Endothelial cell of hepatic sinusoid (primary cell): Measurements from ENCODE around the gene CPED1.
"Not testable (repeated sequence)": the region's sequence is repeated elsewhere in the genome, so short reads cannot be mapped to it uniquely, and the experiment has no call there.

Experiments
- in situ Hi-C: cut with HindIII; loops from 2 replicates; pipeline ENCODE4 v1.10.0; 2017; ENCODE audit warnings: low sequenced_read_pairs

The CPED1 gene

DNA sequence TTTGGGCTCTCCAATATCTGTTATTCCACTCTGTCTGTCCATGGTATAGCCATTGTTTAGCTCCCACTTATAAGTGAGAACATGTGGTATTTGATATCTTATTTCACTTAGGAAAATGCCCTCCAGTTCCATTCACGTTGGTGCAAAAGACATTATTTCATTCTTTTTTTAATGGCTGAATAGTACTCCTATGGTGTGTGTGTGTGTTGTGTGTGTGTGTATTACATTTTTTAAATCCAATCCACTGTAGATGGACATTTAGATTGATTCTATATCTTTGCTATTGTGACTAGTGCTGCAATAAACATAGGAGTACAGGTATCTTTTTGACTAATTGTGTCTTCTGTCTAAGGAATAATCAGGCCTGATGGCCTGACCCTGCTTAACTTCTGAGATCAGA lies 7.4 kb upstream of the CPED1 start:
- in situ Hi-C loops = no loop called here

DNA sequence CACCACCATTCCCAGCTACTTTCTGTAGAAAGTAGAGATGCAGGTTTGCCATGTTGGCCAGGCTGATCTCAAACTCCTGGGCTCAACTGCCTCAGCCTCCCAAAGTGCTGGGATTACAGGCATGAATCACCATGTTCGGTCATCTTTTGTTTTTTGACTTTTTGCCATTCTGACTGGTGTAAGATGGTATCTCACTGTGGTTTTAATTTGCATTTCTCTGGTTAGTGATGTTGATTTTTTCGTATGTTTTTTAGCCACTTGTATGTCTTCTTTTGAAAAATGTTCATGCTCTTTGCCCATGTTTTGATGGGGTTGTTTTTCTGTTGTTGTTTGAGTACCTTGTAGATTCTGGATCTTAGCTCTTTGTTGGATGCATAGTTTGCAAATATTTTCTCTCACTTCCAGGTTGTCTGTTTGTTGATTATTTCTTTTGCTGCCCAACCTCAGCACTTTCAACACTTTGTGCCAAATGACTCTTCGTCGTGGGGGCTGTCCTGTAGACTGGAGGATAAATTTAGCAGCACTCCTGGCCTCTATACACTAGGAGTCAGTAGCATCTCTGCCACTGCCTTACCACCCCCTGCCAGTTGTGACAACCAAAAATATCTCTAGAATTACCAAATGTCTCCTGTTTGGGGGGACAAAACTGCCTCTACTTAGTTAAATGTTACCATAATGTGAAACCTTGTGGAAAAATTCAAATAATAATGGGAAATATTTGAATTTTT lies 6.5 kb upstream of the CPED1 start:
- in situ Hi-C loops = no loop called here

DNA sequence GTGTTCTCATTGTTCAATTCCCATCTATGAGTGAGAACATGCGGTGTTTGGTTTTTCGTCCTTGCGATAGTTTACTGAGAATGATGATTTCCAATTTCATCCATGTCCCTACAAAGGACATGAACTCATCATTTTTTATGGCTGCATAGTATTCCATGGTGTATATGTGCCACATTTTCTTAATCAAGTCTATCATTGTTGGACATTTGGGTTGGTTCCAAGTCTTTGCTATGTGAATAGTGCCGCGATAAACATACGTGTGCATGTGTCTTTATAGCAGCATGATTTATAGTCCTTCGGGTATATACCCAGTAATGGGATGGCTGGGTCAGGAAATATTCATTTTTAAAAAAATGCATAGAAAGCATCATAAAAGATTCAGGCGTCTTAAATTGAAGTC lies 4.9 kb upstream of the CPED1 start:
- in situ Hi-C loops = not testable (repeated sequence)

DNA sequence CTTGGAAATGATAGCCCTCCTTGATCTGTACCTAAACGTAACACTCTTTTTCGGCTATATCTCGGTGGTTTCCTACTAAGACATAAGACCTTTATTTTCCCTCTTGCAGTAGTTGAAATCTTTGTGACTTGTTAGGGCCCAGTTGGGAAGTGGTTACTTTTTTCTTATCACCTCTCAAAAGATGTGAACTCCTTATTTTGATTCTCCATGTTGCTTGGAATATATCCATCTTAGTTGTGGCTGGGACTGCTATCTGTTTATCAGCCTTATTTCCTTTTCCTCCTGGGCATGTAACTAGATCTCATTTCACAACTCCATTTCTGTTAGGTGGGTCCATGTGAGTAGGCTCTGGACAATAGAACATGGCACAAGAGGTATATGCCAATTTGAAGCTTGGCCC lies 4.1 kb upstream of the CPED1 start:
- in situ Hi-C loops = no loop called here

DNA sequence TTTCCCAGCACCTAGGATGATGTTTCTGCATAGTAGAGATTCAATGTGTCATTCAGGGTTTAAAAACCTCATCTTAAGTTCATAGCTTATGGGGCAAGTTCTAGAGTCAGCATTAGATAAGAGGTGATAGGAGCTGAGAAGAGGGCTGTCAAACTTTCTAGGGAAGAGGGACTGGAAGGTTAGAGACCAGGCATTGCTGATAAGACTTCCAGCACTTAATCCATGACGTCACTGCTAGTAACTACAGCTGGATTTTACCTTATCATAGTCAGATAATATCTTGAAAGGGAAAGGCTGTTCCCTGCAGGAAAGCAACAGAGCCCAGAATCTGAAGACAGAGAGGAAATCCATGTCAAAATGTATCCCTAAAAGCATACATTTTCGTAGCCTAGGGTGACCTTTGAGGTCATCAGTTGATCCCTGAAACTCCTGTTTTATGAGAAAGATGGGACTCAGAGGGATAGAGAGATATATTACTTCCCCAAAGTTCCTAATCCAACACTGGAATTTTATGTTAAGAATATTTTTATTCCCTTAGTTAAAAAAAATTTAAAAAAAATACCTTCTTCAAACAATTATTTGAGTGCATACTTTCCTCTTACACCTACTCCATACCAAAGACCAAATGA lies 3.3 kb upstream of the CPED1 start:
- in situ Hi-C loops = no loop called here

DNA sequence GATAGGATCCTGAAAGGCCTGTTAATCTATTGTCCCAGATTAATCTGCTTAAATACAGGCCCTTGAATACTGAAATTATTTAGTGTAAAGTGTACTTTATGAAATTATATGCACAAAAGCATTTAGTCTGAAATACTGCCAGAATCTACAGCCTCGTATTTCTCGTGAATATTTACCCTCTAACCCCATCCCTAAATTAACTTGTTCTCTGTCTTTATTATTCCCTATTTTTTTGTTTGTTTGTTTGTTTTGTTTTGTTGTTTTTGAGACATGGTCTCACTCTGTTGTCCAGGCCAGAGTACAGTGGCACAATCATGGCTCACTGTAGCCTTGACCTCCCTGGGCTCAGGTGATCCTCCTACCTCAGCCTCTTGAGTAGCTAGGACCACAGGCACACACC lies 2.7 kb upstream of the CPED1 start:
- in situ Hi-C loops = no loop called here

DNA sequence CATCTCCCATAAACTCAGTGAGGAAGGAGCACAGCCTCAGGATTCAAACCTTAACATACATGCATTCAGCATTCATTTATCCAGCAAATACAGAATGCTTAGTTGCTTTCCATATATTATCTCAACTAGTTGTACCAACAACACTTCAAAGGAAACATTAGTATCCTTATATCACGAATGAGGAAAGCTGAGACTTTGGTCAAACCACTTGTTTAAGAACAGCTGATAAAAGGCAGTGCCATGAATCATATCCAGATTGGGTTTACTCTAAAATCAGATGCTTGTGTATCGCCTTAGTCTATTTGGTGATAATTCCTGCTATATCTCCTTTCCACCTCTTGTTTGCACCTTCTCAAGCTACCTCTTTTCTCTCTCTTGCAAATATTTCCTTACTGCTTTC lies 1.9 kb upstream of the CPED1 start:
- in situ Hi-C loops = no loop called here

DNA sequence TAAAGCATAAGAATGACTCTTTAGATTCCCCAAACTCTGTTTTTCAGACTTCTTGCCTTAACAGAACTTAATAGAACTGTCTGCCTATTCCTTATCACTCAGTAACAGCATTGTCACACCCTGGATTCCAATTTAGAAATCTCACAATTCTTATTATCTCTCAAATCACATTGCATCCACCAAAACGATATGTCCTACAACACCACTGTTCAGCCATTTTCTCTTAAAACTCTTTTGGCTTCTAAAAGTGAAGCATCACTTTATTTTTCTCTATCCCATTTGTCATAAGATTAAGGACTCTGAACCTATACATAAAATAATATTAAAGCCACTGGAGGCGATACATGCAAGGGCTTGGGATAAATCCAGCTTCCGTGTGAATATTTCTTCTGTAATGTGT lies 1.2 kb upstream of the CPED1 start:
- in situ Hi-C loops = no loop called here

DNA sequence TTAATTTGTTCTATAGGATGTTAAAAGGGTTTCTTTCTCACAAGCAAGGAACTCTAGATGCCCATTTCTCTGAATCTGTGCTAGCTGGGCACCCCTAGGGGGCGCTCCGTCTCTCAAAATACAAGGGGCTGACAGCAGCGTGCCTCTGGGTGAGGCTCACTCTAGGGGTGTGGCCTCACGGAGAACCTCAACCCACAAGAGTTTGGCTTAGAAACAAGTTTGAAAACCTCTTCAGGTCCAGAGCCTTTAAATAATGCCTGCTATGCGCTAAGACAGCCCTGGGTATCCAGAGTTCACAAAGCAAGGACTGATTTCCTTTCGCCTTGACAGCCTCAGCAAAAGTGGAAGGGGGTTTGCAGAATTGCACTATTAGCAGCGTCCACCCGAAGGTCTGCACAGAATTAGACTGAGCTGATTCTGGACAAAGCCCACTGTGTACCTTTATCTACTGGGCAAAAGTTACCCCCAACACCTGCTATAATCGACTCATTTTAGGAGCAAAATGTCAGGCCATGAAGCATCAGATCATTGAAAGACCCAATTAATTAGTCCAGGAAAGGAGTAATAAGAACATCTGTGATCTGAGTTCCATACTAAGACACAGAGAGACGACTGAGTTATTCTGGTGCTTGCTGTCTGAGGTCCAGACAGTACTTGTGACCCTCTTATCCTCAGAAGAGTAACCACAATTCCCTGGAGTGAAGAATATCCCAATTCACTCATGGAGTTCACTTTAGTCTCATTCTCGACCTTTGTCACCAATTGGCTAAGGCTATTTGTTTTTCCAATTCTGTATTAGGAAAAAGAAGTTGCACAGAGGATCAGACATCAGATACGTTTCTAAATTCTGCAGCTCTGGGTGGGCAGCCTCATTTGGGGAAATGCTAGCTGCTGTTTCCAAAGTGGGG lies 574 bp upstream of the CPED1 start:
- in situ Hi-C loops = no loop called here

DNA sequence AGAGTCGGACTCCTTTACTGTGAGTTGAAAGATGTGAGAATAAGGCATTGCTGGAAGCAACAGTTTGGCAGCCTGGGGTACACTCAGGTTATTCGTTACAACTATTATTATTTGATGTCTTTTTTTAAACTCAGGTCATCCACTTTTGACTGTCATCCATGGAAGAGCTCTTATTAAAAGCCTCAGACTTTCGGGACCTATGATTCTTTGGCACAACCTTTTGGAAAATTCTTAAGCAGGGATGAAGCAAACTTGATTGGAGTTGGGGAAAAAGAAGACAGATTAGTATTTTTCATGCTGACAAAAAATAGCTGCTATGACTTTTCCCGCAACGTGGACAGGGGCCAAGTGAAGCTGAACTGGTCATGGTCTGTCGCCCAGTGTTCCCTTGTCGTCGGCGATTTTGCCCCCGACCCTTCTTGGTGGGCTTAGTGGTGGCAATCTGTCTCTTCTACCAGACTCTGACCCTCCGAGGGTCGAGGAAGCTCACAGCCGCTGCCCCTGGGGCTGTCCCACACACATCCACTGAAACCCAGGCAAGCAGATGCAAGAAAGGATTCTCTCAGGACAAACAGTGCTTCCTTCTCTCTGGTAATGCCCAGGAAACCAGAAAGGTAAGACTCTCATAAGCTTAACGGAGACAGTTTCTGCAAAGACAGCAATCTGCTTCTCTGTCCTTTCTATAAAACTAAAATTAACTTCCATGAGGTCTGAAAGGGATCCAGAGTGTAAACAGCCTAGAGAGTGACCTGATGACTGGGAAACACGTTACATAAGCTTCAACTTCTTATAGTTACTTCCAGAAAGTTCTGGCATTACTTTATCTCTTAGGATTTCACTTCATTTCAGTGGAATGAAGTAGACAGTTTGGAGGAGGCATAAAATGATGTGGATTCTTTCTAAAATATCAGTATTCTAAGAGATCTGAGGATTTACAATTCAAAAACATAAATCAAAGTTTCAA lies 1.0 kb downstream of the CPED1 start:
- in situ Hi-C loops = no loop called here

DNA sequence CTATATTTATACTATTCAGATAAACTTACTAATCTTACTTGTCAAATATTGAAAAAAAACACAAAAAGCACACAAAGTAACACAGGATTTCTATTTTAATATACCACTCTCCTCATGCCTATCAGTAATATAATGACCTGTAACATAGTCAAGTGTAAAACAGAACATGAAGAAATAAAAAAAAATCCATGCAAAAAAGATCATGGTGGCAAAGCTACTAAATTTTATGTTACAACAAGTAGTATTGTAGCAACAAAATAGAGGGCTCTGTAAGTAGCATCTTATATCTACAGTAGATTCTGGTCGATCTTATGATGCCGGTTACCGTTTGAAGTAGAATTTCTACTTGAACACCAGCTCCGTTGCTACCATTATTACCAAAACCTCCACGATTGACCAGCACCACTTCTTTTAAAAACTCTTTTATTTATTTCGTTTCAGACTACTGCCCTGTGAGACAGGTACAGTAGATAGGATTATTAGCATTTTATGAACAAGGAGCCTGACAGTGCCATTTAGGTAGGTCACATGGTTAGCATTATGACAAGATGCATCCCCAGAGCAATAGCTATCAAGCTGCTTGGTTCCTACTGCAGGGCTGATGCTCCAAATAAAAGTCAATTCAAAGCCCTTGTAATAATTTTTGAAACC lies 2.1 kb downstream of the CPED1 start:
- in situ Hi-C loops = no loop called here

DNA sequence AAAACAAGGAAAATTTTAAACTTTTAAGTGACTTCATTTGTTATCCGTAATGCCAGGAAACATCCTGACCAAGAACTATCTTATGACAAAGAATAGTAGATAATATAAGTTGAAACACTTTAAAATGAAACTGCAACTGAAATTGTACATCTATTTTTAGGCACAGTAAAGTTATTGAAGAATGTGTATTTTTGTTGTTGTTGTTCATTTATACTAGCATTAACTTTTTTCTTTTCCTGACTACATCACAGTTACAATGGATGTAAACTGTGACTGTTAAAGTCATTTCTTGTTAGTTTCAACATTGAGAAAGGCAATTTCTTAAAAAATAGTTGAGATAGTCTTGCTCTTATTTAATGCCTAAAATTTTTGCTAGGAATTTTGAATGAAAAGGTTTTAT lies 2.6 kb downstream of the CPED1 start:
- in situ Hi-C loops = no loop called here

DNA sequence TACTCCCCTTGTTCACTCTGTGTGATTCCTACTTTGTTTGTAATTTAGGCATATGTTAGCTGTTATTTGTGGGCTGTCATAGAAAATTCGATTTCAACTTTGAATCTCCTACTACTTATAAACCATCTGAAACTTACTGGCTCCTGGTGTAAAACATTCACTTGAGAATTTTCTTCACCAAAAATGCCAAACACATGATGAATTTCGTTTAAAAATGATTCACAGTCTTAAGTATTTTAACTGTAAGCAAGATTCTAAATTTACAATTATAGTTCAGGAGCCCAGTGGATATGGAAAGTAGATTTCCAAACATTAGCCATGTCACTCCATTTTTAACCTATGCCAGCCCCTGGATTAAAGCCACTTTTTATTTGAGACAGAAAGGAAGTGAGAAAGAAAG lies 3.1 kb downstream of the CPED1 start:
- in situ Hi-C loops = no loop called here

DNA sequence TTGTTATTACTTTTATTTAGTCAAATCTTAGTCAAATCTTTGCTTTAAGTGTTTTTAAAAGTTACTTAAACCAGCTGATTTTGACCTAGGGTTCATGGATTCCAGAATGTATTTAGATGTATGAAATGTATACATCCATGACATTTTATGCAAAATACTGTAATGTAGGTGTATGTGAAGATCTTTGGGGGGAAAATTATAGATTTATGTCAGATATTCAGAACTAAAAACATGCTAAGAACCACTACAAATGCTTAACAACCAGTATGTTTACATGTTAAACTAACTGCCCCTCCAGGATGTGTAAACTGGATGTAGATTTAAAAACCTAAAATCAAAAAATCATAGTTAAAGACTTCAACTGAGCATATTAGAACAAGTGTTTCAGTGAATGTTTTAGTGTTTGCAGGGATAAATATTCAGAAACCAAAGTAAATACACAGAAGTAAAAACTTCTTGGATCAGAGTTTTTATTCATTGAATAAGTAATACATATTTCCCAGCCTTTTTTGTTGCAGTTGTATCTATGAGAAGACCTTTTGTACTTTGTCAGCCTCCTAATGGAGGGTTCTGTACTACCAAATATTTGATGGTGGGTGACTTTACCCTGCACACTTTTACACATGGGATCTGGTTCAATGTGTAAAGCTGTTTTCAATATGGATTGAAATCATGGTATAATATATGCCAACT lies 3.9 kb downstream of the CPED1 start:
- in situ Hi-C loops = no loop called here

DNA sequence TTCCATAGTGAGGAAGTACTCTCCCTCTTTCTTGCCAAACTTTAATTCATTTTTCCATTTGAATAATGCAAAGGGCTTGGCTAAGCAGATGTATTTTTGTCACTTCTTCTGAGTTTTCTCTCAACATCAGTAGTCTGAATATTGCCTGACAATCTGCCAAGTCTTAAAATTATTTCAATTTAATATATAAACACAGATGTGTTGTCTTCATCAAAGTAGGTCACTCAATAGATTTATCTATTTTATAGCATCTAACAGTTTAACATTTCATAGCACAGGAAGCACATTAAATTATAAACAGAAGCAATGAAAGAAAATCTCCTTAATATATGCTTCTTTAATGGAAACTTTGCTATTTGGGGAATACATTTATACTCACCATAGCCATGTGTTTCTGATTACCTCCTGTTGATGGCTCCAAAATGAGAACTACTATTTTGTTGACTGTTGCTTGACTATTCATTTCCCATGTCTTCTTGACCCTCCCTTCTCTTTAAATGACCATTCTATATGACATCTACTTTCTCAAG lies 4.5 kb downstream of the CPED1 start:
- in situ Hi-C loops = no loop called here

DNA sequence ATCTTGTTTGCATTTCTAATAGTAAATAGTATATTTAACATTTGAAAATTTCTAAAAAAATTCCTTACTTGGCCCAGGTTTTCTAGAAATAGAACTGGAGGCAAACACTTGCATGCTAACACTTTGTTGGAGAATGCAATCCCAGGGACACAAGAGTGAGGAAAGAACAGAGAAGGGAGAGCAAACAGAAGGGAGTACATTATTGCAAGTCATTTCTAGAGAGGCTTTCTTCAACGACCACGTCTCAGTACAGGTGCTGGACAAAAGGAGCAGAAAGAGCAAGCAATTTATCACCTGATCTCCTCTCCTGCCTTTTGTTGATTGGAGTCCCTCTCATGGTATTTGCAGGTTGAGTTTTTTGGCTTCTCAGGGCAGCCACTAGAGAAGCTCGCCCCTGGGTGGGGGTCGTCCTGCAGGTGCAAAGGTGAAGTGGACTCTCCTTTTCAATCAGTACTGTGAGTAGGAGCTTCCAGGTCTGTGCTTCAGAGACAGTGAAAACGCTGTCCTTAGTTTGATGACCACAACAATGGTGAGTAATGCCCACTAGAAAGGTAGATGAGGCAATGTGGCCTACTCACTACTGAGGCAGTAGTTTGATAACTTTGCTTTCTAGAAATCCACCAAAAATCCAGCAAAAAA lies 5.2 kb downstream of the CPED1 start:
- in situ Hi-C loops = no loop called here

DNA sequence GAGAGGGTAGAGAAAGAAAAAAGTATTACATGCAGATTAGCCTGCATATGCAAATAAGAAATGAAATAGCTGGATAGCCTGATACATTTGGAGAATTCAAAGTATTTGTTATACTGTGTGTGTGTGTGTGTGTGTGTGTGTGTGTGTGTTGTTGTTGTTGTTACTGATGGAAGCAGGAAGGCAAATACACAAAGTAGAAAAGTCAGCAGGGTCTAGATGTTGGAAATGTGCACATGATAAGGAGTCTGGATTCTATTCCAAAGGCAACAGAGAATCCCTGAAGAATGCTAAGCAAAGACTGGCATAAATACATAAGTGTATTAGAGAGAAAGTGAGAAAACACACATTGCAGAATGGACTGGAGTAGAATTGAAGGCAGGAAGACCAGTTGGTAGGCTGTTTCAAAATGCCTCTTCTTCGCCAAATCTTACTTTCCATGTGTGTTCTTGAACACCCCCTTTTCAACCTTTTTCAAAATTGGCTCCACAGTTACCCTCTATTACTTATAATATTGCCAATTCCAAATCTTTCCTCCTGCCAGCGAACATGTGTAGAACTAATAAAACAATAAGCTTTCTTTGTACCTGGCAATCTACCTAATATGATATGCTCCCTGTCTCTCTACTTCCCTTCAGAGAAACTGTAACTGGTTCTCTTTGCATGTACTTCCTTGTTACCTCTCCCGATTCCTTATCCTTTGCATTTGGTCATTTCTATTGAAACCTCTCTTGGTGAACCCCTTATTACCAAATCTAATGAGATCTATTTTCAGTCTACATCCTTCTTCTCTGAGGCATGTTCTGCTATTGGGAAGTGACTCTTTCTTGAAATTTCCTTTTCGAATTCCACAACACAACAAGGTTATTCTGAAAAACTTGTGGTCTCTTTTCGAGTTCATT lies 6.2 kb downstream of the CPED1 start:
- in situ Hi-C loops = no loop called here

DNA sequence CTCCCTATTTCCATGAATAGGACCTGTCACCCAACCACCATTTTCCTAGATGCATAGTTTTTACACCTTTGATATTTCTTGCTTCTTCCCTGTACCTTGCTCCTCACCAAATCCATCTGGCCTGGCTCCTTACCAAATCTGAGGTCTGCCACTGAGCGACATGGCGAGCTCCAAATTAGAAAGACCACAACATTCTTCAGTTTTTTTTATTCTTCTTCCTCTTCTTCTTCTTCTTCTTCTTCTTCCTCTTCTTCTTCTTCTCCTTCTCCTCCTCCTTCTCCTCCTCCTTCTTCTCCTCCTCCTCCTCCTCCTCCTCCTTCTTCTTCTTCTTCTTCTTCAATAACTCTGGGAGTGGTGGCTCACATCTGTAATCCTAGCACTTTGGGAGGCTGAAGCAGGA lies 7.1 kb downstream of the CPED1 start:
- in situ Hi-C loops = no loop called here
